ENCODE data around the gene TBC1D4. TPM values are rescaled to one million over a fixed set of nuclear protein-coding genes. Genes with fewer than 3 reads are reported as not detected.
A peak's percentile ranks its signal among the peaks of the same experiment; 100 is the strongest.

Gene TBC1D4
- total RNA-seq, 1 donor from 2014 or later: 47.1 TPM

- H3K4me1 Mint-ChIP-seq (ENCODE audit: unreplicated experiment): peaks cover 17% of the 10 kb centered on the region
- H3K27me3 Mint-ChIP-seq: no peaks in the 10 kb centered on the region
- no peak overlapping the region for H3K4me3 Mint-ChIP-seq
- no peak overlapping the region for H3K27ac Mint-ChIP-seq
- H3K9me3 Mint-ChIP-seq: peaks cover 13% of the 10 kb centered on the region
- TF ChIP-seq CTCF (conservative IDR thresholded peaks at IDR 0.05): no peak
- peaks cover 19% of the 10 kb centered on the region for H3K36me3 Mint-ChIP-seq
- no peak for DNase-seq (ENCODE audit: extremely low spot score, unreplicated experiment)
These were observed 14.8 kb downstream of the TBC1D4 start for GRCh38 chr13:75467040-75467728.

GRCh38 chr13:75465236-75465635 lies 16.7 kb downstream of the TBC1D4 start:
- no peaks in the 10 kb centered on the region for H3K27me3 Mint-ChIP-seq
- no peak for DNase-seq (ENCODE audit: extremely low spot score, unreplicated experiment)
- no peak for TF ChIP-seq CTCF (conservative IDR thresholded peaks at IDR 0.05)
- H3K4me3 Mint-ChIP-seq: no peak overlapping the region
- no peak overlapping the region for H3K27ac Mint-ChIP-seq
- H3K9me3 Mint-ChIP-seq: peaks cover 13% of the 10 kb centered on the region
- peaks cover 19% of the 10 kb centered on the region for H3K36me3 Mint-ChIP-seq
- peaks cover 17% of the 10 kb centered on the region for H3K4me1 Mint-ChIP-seq (ENCODE audit: unreplicated experiment)

- H3K9me3 Mint-ChIP-seq: peaks cover 13% of the 10 kb centered on the region
- peaks cover 20% of the 10 kb centered on the region for H3K36me3 Mint-ChIP-seq
- H3K27me3 Mint-ChIP-seq: no peaks in the 10 kb centered on the region
- TF ChIP-seq CTCF (conservative IDR thresholded peaks at IDR 0.05): no peak
- no peak for DNase-seq (ENCODE audit: extremely low spot score, unreplicated experiment)
- H3K4me3 Mint-ChIP-seq: no peak overlapping the region
- H3K4me1 Mint-ChIP-seq (ENCODE audit: unreplicated experiment): peaks cover 16% of the 10 kb centered on the region
- H3K27ac Mint-ChIP-seq: no peak overlapping the region
These were observed 20.7 kb downstream of the TBC1D4 start for GRCh38 chr13:75461314-75461713.

GRCh38 chr13:75460644-75461043 lies 21.3 kb downstream of the TBC1D4 start:
- H3K27me3 Mint-ChIP-seq: no peaks in the 10 kb centered on the region

GRCh38 chr13:75458696-75459422 lies 23.1 kb downstream of the TBC1D4 start:
- Mint-ChIP-seq H3K27me3 (no peaks in the 10 kb centered on the region), H3K27ac (peak overlapping the region; percentile 14), H3K4me1 (ENCODE audit: unreplicated experiment) (peaks cover 16% of the 10 kb centered on the region), H3K4me3 (no peak overlapping the region), H3K36me3 (peaks cover 6% of the 10 kb centered on the region), H3K9me3 (no peaks in the 10 kb centered on the region)
- no peak for TF ChIP-seq CTCF (conservative IDR thresholded peaks at IDR 0.05)
- no peak for DNase-seq (ENCODE audit: extremely low spot score, unreplicated experiment)

More at GRCh38 chr13:75460644-75461043, 21.3 kb downstream of the TBC1D4 start:
- no peak for DNase-seq (ENCODE audit: extremely low spot score, unreplicated experiment)
- Mint-ChIP-seq H3K4me1 (ENCODE audit: unreplicated experiment) (peaks cover 16% of the 10 kb centered on the region), H3K27ac (no peak overlapping the region), H3K36me3 (peaks cover 15% of the 10 kb centered on the region), H3K4me3 (no peak overlapping the region), H3K9me3 (peaks cover 8% of the 10 kb centered on the region)
- TF ChIP-seq CTCF (conservative IDR thresholded peaks at IDR 0.05): no peak

All from type B pancreatic cell (in vitro differentiated cells).